IPS-18c (cell line): Measurements from ENCODE around the gene TMUB2.
"Not testable (repeated sequence)": the region's sequence is repeated elsewhere in the genome, so short reads cannot be mapped to it uniquely, and the experiment has no call there.

ENCODE experiments used
- H3K4me3 ChIP-seq: 2 replicates; pipeline ENCODE4 v1.7.0; 2013; ENCODE audit warnings: low read depth, mild to moderate bottlenecking, low read length, moderate library complexity; ENCODE audit not compliant: insufficient read depth
- H3K9me3 ChIP-seq: one replicate; pipeline ENCODE4 v1.6.1; 2013; ENCODE audit warnings: mild to moderate bottlenecking, low read length, moderate library complexity; ENCODE audit not compliant: control insufficient read depth, insufficient read depth

Gene TMUB2

GRCh38 chr17:44186307-44187130 is at the start of gene TMUB2:
TMUB2 (plus strand) TSS chr17:44186972; CDS start chr17:44187709, 737 bp downstream.
- H3K9me3 ChIP-seq, result no peaks in the 10 kb centered on the region
- peak within 1 kb of the TSS; percentile 94 for H3K4me3 ChIP-seq

DNA sequence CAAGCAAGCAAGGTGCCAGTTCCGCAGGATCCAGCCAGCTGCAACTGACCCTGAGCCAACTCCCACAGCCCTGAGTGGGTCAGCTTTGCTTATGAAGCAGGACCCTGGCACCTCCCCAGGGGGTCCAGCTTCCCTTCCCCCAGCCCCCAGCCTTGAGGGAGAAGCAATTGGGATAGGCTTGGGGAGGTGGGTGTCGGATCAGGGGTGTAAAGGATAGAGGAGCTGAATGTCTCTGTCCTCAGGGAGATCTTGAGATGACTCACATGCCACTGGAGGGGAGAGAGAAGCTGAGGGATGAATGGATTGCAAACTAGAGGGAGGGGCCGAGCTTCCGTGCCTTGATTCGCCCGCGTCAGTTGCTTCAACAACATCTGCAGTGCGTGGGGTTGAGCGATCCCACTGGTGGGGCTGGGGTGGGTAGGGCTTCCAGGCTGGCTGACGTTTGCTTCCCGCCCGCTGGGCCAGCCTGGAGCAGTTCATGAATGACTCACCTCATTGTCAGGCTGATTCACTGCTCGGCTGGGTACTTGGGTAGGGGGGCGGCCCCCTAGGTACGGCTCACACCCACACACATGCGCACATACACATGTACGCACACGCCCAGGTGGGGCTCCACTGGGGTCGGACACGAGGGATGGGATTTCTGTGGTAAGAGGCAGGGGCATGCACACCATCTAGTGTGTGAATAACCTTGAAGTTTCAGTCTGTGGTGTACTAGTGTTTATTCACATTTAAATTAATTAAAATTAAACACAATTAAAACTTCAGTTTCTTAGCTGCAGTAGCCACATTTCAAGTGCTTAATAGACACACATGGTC is 48.7 kb upstream of the TMUB2 start:
- H3K9me3 ChIP-seq, result no peaks in the 10 kb centered on the region
- peak overlapping the region; percentile 9; the same call in 1 of the 2 replicates for H3K4me3 ChIP-seq

DNA sequence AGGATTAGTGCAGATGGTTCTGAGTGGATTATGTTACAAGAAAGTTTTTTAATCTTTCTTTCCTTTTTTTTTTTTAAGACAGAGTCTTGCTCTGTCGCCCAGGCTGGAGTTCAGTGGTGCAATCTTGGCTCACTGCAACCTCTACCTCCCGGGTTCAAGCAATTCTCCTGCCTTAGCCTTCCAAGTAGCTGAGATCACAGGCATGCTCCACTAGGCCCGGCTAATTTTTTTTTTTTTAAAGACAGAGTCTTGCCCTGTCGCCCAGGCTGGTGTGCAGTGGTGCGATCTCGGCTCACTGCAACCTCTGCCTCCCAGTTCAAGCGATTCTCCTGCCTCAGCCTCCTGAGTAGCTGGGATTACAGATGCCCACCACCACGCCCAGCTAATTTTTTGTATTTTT is 42.9 kb upstream of the TMUB2 start:
- not testable (repeated sequence) for H3K4me3 ChIP-seq, H3K9me3 ChIP-seq

DNA sequence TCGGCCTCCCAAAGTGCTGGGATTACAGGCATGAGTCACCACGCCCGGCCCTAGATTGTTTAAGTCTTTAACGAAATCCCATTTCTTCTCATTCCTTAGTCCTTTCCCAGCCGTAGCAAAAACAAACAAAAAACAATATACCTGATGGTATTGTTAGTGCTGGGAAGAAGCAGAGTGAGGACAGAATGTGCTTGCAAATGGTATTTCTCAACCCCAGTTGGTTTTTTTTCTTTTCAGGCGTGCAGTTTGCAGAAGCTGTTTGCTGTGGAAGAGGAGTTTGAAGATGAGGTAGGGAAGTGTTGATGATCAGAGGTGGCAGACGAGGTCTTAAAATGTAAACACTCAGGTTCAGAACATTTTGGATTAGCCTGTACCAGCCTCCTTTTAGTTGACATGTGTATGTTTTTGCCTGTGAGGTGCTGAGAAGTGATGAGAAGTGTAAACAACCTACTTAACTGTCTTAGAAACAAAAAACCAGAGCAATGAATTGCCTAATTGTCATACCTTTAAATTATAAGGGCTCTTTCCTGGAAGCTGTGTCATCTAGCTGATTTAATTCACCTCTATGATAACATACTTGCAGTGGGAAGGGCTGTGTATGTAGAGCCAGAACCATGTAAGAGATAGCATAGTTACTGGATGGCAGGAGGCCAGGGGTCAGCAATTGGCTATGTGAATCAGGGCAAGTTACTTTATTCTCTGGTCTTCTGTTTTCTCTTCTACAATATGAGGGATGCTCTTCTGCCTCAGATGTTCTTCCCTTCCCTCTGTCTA is 41.6 kb upstream of the TMUB2 start:
- no peak overlapping the region for H3K4me3 ChIP-seq
- peaks cover 2% of the 10 kb centered on the region for H3K9me3 ChIP-seq

DNA sequence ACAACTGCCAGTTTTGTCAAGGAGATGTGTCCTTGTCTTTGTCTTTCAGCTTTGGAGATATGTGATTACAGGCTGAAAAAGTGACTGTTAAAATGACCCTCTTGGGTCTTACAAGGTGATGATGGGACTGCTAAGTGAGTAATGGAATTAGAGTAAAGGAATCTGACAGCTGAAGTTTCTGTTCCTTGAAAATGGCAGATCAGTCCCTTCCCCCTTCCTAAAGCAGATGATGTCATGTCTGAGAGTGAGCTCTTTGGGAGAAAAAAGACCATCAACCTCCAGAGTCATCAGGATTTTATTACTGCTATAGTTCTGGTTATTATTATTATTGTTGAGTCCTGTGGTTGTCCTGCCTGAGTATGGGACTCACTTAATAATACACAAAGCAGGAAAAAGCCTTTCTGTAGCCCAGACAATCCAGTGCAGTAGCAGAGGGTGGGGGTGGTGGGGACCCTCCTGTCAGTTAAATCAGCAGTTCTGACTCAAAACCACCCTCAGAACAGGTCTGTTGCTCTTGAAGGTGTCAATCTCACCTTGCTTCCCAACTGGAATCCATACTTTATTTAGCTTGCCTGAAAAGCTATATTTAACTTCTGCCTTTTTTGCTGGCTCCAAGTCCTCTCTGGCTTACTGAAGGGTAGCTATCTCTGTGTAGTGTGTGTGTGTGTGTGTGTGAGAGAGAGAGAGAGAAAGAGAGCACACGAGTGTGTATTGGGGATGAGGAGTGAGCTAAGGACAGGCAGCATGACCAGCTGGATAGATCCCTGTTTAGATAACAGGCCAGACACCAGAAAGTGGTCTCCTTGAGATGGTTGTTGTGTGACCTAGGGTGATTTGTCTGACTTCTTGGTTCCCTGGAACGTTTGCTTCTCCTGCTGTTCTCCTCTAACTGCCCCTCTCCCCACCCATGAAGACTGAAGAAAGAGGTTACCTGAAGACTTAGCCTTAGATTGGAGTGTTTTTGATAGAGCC is 40.1 kb upstream of the TMUB2 start:
- Histone ChIP-seq H3K9me3 (peaks cover 3% of the 10 kb centered on the region), H3K4me3 (no peak overlapping the region)

GRCh38 chr17:44147812-44148211 is 39.0 kb upstream of the TMUB2 start:
- Histone ChIP-seq H3K4me3 (no peak overlapping the region), H3K9me3 (peaks cover 3% of the 10 kb centered on the region)

GRCh38 chr17:44149066-44149465 is 37.7 kb upstream of the TMUB2 start:
- not testable (repeated sequence) for H3K9me3 ChIP-seq, H3K4me3 ChIP-seq

- peaks cover 3% of the 10 kb centered on the region for H3K9me3 ChIP-seq
- H3K4me3 ChIP-seq, result no peak overlapping the region
Observed at GRCh38 chr17:44149750-44150329, 36.9 kb upstream of the TMUB2 start.

- peaks cover 3% of the 10 kb centered on the region for H3K9me3 ChIP-seq
Observed at GRCh38 chr17:44152875-44153274, 33.9 kb upstream of the TMUB2 start.

GRCh38 chr17:44155488-44155887 is 31.3 kb upstream of the TMUB2 start:
- Histone ChIP-seq H3K9me3 (no peaks in the 10 kb centered on the region), H3K4me3 (no peak overlapping the region)

More at GRCh38 chr17:44152875-44153274, 33.9 kb upstream of the TMUB2 start:
- no peak overlapping the region for H3K4me3 ChIP-seq

- no peak overlapping the region for H3K4me3 ChIP-seq
- no peaks in the 10 kb centered on the region for H3K9me3 ChIP-seq
Observed at GRCh38 chr17:44159519-44160210, 27.1 kb upstream of the TMUB2 start.

DNA sequence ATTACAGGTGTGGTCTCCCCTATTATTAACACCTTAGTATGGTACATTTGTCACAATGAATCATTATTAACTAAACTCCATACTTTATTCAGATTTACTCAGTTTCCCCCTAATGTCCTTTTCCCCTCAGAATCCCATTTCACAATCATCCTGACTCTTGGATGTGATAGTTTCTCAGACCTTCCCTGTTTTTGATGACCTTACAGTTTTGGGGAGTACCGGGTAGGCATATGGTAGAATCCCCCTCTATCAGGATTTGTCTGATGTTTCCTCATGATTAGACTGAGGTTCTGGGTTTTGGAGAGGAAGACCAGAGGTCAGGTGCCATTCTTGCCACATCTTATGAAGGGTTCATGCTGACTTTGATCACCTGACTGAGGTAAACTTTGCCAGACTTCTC is 22.3 kb upstream of the TMUB2 start:
- Histone ChIP-seq H3K4me3 (no peak overlapping the region), H3K9me3 (no peaks in the 10 kb centered on the region)

- Histone ChIP-seq H3K9me3 (no peaks in the 10 kb centered on the region), H3K4me3 (no peak overlapping the region)
Observed at GRCh38 chr17:44167181-44167861, 19.5 kb upstream of the TMUB2 start.

- Histone ChIP-seq H3K4me3 (no peak overlapping the region), H3K9me3 (no peaks in the 10 kb centered on the region)
Observed at GRCh38 chr17:44170135-44170498, 16.7 kb upstream of the TMUB2 start.

GRCh38 chr17:44170499-44171201 is 16.1 kb upstream of the TMUB2 start, which contains the start of gene ASB16:
ASB16 (plus strand) TSS chr17:44170704; CDS start chr17:44170790, 86 bp downstream.
- Histone ChIP-seq H3K4me3 (no peak within 1 kb of the TSS), H3K9me3 (no peaks in the 10 kb centered on the region)
